ENCODE measurements around the gene SYCP1.
"Not testable (repeated sequence)": the region's sequence is repeated elsewhere in the genome, so short reads cannot be mapped to it uniquely, and the experiment has no call there.

GRCh38 chr1:114830075-114830474 is 24.6 kb upstream of the SYCP1 start:
- not testable (repeated sequence) for TF ChIP-seq POLR2A, POLR2AphosphoS5, TAF1 (IDR thresholded peaks at IDR 0.05; ENCODE audit: low read depth, low read length)
